AG20443 (cell line): ENCODE measurements around the gene SPG11.
"Not testable (repeated sequence)": the region's sequence is repeated elsewhere in the genome, so short reads cannot be mapped to it uniquely, and the experiment has no call there.

Source experiments
- DNase-seq: peaks from one replicate; pipeline ENCODE4 v3.0.0; 2012; ENCODE audit warnings: low spot score, mixed read lengths

The SPG11 gene

DNA sequence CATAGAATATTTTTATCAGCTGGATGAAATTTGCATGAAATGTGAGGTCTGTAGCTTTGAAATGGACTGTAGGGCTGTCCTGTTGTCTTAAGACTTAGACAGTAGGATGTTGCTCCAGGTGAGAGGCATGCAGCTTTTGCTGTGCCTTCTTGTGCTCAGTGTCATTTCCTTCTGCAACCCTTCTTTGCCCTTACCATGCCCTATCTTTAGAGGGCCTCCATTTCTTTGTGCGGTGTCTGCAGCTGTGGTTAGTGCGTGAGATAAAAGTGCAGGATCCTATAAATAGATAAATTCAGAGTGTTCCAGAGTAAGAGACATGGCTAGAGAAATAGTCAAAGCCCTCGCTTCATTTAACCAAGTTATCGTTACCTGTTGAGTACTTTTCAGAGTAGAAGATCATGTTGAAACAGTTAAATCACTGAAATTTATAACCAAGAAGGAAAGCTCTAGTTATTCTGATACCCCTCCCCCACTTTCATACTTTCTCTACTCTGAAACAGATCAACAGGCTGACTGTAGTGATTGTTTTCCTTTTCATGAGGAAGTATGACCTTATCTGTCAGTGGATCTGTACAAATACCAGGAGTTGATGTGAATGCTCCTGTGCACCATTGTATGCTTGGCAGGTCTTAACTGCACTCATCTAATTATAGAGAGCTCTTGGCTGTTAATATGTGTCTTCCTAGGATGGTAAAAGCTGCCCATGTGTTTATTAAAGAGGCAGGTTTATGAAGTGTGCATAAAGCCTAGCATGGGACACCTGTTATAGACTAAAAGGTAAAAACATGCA lies 108.3 kb downstream of the SPG11 start:
- no peak for DNase-seq

DNA sequence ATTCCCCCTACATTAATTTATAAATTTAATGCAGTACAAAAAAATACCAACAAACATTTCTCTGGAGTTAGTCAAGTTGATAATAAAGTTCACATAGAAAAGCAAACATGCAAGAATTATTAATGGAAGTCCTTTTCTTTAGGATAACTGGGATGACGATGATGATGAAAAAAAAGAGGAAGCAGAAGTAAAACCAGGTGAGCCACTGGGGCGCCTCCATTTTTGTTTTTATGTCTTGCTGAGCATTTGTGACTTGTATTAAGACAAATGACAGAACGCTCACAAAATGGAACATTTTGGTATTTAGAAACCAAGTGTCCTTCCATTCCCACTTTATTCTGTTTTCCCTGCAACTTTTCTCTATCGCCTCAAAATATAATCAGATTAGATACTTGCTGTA lies 112.7 kb downstream of the SPG11 start:
- DNase-seq: no peak

DNA sequence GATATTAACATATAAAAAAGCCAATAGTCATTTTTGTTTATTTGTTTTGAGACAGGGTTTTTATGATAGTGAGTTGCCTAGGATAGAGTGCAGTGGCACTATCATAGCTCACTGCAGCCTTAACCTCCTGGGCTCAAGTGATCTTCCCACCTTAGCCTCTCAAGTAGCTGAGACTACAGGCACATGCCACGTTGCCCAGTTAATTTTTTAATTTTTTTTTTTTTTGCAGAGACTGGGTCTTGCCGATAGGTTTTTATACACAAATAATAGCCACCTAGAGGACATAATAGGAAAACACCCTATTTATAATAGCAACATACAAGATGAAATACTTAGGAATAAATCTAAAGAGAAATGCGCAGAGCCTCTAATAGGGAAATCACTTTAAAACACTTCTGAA lies 113.2 kb downstream of the SPG11 start:
- DNase-seq: peak; percentile 30

DNA sequence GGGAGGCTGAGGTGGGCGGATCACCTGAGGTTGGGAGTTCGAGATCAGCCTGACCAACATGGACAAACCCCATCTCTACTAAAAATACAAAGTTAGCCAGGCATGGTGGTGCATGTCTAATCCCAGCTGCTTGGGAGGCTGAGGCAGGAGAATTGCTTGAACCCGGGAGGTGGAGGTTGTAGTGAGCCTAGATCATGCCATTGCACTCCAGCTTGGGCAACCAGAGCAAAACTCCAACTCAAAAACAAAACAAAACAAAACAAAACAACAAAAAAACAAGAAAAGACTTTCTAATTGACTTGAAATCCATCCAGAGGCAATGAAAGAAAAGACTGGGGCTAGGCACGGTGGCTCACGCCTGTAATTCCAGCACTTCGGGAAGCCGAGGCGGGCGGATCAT lies 114.3 kb downstream of the SPG11 start:
- DNase-seq: not testable (repeated sequence)

DNA sequence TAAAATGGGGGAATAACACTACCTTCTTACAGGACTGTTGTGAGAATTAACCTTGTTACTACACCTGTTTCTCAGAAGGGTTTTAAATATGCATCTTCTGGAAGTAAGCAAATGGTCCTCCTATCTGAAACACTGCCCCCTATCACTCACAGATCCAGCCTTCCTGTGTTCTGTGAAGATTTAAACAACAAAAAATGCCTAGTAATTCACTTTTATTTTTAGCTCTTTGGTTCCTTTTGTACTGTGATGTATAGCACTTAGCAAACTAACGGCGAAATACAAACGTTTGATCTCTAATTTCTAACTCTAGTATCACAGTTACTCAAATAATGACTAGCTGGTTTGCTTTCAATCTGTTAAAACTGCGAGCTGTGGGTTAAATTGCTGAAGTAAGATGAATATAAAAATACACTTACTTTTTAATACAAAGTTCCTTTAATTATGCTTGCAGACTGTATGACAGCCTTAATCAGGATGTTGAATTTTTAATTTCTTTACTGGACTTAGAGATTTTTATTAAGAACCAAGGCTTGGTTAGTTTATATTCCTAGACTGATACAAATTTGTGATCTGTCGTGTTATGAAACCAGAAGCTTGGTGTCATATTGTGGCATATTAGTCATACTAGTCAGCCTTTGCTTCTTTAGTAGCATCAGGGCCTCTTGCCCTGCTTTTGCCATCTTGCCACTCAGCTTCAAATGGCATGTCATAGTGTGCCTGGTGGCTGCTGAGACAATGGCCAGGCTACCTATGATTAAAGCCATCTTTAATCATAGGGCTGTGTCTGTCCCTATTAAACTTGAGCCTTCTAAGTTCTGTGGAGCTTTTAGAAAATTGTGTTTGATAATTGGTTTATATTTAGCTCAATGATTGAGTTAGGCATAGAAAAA lies 117.3 kb downstream of the SPG11 start:
- peak; percentile 63 for DNase-seq

DNA sequence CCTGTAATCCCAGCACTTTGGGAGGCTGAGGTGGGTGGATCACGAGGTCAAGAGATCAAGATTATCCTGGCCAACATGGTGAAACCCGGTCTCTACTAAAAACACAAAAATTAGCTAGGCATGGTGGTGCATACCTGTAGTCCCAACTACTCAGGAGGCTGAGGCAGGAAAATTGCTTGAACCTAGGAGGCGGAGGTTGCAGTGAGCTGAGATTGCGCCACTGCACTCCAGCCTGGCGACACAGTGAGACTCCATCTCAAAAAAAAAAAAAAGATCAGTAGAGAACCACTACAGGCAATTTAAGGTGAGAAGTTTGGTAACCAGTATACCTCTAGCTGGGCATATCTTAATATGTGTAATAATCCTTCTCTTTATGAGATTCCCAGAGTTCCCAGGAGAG lies 118.7 kb downstream of the SPG11 start:
- not testable (repeated sequence) for DNase-seq

DNA sequence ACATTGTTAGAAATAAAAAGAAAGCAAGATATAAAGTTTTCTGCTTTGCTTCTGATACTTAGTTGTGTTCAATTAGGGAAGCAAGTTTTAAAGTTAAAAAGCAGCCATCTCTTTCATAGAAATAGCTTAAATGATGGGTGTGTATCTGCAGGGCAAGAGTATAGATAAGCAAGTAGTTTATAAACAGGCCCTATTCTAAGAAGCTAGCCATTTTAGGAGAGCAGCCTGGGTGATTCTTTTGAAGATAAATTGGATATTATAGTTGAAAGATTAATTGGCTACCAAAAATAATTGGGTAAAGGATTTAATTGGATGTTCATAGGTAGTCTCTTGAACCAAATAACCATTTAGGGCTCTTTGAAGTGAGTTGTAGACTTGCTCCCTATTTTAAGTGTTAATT lies 120.9 kb downstream of the SPG11 start:
- DNase-seq: no peak

DNA sequence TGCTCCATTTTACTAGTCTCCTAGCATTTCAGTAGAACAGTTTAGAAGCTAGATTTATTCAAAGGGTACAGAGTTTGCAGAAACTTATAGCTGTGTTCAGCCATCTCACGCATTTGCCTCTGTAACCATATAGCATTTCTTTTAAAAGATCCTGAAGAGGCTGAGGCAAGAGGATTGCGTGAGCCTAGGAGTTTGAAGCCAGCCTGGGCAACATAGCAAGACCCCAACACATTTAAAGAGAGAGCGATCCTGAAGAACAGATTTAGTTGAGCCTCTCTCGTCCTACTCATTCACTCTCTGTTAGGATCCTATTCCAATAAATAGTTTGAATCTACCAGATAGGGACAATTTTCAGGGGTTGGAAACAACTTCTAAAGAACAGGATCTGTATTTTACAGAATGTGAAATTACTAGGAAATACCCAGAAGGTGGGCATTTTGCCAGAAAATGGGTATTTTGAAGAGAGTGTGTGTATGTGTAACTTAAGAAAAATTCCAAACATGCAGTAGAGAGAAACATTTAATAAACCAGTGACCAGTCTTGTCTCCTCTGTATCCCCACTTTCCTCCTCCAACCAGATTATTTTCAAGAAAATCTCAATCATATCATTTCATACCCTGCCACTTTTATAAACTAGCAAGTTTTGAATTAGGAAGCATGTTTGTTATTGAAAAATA lies 122.0 kb downstream of the SPG11 start:
- DNase-seq: peak; percentile 41

DNA sequence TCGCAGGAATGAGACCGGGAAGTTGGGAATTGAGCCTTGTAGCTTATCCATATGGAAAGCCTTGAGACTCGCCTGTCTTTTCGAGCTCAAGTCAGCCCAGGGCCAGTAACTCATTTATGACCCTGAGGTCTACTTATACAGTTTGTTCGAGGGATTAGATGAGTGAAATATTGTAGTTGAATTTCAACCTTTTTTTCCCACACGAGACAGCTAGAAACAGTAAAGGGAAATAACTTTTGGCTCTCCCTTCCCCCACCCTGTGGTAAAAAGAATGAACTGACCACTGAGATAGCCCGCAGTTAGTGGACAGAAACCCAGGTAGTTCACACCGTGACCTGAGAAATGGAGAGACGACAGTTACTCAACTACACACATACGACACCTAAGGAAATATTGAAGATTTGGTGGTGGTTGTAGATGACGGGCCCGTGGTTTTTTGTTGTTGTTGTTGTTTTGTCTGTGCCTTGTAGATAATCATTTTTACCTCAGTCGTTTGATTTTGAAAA lies 125.7 kb downstream of the SPG11 start:
- no peak for DNase-seq

DNA sequence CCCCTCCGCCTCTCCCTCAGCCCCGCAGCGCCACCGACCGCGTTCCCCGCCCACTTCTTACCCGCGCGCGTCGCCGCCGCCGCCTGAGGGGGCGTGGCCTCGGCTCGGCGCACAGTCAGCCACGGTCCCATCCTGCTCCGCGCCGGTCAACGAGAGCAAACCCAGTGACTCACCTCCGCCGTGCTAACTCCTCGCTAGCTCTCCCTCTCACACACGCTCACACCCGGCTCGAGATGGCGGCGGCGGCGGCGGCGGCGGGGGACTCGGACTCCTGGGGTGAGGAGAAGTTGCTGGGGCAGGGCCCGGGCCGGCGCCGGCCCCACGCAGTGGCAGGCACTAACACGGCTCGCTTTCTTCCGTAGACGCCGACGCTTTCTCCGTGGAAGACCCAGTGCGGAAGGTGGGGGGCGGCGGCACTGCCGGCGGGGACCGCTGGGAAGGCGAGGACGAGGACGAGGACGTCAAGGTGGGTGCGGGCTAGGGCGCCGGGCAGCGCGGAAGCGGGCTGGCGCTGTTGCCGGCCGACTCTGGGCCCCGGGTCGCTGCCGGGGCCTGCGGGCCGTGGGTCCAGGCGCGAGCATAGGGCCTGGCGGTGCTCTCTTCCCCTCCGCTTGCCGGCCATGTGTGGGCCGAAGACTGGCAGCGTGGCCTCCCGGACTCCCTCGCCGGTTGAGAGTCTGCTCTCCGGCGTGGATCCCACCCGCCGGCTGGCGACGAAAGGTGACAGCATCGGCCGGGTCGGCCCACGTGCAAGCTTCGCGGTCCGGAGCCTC lies 126.3 kb downstream of the SPG11 start, which contains the start of gene EIF3J:
Gene EIF3J, plus strand, starts transcription at position 186 of the 773 bp plus-strand sequence. Its CDS starts 48 bp downstream, at position 234.
- DNase-seq: peak; percentile 98

DNA sequence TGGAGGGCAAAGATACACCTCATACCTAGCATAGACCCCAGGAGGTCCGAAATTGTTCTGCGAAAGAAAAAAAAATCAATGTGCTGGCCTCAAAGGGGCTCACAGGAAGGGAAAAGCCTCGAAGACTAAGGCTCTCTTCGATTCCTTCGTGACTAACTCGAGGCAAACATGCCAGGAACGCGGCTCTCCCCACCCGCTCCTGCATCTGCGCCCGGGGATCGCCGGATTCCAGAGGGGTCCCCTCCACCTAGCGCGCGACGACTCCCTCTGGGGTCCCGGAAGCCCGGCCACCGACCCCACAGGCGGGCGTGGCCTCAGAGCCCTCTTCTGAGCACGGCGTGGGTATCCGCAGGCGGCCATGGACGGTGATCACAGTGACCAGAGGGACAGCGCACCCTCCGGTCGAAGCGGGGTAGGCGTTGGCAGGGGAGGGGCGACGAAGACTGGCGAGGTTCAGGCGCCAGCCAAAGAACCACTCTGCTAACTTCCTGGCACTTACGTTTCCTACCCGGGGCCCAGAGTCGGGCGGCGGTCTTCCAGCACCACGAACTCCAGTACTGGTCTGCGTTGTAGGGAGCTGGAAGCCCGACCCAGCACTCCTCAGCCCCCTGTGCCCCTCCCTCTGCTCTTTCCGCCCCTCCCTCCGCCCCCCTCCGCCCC lies 127.0 kb downstream of the SPG11 start:
- DNase-seq: peak; percentile 93

DNA sequence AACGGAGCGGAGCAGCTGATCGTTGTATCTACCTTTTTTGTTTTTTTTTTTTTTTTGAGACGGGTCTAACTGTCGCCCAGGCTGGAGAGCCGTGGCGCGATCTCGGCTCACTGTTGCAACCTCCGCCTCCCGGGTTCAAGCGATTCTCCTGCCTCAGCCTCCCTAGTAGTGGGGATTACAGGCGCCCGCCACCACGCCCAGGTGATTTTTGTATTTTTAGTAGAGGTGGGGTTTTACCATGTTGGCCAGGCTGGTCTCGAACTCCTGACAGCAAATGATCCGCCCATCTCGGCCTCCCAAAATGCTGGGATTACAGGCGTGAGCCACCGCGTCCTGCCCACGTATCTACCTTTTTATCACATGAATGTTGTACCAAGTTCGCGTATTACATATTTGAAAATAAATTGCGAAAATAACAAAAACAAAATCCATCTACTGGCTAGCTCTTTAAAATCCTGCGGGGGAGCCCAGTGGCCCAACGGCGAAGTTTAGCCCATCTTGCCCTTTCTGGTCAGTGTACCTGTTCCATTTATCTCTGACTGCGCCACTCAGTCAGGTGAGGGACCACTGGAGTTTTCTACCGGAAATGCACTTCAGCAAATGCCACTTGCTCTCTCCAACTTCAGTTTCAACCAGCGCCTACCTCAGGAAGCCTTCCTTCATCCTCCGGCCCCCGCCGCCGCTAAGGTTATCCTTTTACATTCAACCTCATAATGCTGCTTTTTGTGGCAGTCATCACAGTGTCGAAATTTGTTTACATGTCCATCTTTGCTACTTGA lies 127.8 kb downstream of the SPG11 start:
- DNase-seq: peak; percentile 14

DNA sequence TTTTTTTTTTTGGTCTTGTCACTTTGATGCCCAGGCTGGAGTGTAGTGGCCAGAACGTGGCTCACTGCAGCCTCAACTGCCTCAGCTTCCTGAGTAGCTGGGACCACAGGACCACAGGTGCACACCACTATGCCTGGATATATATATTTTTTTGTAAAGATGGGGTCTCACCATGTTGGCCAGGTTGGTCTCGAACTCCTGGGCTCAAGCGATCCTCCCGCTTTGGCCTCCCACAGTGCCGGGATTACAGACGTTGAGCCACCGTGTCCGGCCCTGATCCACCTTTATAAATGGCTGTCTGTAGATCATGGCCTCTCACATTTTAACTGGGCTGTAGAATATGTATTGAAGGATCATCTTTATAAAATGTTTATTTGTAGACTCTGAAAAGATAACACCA lies 128.4 kb downstream of the SPG11 start:
- no peak for DNase-seq

DNA sequence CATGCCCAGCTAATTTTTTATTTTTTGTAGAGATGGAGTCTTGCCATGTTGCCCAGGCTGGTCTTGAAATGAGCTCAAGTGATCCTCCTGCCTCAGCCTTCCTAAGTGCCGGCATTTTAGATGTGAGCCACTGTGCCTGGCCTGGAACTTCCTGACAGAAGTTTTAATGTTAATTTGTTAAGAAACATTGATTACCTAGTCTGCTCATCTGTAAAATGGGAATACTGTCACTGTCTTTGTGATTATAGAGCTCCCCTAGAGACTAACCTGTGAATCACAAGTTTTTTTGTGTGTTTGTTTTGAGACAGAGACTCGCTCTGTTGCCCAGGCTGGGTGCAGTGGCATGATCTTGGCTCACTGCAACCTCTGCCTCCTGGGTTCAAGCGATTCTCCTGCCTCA lies 130.8 kb downstream of the SPG11 start:
- no peak for DNase-seq

DNA sequence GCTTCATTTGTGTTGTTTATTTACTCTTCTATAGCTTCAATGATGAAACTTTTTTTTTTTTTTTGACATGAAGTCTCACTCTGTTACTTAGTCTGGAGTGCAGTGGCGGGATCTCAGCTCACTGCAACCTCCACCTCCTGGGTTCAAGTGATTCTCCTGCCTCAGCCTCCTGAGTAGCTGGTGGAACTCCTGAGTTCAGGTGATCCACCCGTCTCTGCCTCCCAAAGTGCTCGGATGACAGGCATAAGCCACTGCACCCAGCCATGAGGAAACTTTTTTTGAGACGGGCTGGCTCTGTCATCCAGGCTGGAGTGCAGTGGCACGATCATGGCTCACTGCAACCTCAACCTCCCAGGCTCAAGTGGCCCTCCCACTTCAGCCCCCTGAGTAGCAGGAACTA lies 131.2 kb downstream of the SPG11 start:
- not testable (repeated sequence) for DNase-seq

DNA sequence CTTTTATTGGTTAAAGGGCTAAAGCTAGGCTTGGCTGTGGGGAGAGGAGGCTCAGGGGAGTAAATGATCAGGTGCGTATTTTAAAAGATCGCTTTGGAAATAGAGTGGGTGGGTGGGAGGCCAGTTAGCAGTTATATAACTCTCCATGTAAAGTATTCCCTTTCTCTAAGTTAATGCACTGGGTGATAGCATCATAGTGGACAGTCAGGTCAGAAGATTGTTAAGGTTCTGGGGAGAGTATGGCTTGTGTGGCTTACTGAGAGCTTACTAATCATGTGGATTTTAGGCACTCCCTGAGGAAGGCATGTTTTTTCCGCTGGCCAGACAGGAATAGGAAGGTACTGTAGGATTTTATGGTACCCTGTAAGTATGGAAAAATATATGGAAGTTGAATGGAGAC lies 132.8 kb downstream of the SPG11 start:
- no peak for DNase-seq

DNA sequence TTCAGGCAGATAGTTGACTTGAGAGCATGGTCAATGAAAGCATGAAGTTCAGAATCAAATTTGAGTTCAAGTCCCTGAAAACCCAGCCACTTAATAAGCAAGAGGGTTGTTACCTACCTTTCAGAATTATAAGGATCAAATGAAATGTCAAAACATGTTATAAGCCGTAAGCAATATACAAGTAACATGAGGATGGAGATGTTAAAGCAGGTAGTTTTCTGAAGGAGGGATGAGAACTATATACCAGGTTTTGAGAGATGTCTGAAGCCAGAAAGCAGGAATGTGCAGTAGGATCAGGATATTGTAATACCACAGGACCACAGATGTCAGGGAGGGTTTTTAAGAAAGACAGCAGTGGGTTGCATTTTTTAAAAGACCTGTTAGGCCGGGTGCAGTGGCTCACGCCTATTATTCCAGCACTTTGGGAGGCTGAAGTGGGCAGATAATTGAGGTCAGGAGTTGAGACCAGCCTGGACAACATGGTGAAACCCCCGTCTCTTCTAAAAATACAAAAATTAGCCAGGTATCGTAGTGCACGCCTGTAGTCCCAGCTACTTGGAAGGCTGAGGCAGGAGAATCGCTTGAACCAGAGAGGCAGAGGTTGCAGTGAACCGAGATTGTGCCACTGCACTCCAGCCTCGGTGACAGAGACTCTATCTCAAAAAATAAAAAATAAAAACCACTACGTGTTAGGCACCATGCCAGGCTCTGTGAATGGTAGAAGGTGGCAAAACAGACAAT lies 133.4 kb downstream of the SPG11 start:
- no peak for DNase-seq

DNA sequence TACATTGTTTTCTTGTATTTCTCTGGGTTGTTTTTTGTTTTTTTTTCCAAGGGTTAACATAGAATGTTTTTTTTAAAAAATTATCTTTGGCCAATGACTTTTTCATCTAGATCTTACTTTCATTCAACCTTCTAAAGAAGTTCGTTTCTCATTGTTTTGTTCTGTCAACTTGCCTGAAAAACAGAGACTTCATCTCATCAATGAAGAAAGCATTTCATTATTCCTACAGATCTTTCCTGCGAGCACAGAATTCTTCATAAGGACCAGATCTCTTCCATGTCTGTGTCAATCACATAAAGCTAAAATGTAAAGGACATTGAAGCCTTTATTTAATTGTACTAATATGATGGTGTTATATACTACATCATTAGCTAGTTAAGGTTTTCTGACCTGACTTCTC lies 136.2 kb downstream of the SPG11 start:
- no peak for DNase-seq

DNA sequence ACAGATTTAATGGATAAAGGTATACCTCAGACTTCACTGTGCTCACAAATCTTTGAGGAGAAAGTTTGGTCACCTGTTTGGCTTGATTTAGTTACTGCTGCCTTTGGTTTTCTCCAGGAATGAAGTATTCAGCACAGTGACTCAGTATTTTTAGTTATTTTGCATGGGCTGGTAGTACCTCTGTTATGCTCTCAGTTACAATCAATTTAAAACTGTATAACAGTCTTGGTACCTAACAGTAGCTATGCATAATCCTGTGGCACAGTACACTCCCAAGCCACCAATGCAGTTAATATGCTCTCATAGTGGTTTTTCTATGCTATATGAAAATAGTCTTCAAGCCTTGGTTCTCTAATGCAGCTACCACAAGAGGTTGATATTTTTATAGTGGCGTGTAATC lies 138.4 kb downstream of the SPG11 start:
- DNase-seq: no peak
